ENCODE results near the gene ZNF414. TPM values are rescaled to one million over a fixed set of nuclear protein-coding genes. Genes with fewer than 3 reads are reported as not detected.

ZNF414 gene
- total and polyA plus RNA-seq, 2 of the 4 experiments (the other 2 are of a cell fraction), result 3.2 to 14.2 TPM

DNA sequence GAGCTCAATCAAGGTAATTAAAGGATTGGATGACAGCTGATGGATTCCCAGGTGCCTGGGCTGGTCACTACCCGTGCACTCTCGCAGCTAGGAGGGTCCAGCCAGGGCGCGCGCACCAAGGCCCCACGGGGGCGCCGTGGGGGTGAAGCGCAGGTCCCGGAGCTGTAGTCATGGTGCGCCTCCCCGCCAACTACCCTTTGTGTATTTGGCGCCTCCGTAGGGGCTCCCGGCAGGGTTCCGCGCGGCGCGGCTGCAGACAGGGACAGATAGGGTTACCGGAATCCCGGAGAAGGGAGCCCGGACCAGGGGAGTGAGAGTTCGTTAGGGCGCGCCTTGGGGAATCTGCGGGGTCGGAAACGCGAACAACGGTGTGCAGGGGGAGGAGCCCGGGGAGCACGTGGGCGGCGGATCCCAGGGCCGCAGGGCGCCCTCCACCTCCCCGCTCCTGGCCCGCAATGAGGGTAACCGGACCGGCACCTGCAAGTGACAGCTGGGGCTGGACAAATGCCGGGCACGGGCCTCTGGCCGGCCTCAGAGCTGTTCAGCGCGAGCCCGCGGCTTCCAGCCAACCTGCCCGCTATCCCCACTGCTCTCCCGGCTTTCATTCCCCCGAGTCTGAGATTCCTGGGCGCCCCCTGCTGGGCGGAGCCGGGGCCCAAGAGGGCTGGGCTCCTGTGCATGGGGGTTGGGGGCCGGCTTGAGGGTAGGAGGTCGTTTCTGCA is 8.1 kb downstream of the ZNF414 start (continued):
- TF ChIP-seq MXI1 (IDR thresholded peaks at IDR 0.05; ENCODE audit: borderline replicate concordance, low read depth, low read length), result peak; percentile 82; the same call in 1 of the 2 replicates

DNA sequence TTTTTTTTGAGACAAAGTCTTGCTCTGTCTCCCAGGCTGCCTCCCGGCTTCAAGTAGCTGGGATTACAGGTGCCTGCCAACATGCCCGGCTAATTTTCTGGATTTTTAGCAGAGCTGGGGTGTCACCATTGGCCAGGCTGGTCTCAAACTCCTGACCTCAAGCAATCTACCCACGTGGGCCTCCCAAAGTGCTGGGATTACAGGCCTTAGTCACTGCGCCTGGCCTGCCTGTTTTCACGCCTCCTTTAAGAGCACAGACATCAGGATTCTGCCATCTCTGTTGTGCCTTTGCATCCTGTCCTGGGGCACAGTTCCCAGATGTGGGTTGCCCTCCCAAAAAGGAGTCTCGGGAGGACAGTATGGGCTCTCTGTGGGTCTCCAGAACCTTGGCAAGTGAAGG is 9.0 kb downstream of the ZNF414 start:
- H3K18ac ChIP-seq (ENCODE audit: low read depth, low read length), result no peak overlapping the region
- H2BK5ac ChIP-seq (ENCODE audit: low read depth, low read length, poor library complexity, severe bottlenecking), result no peak overlapping the region
- H3K4me2 ChIP-seq (ENCODE audit: low read depth, low read length), result no peak overlapping the region
- H3K9ac ChIP-seq (ENCODE audit: low read depth, low read length), result no peak overlapping the region
- H3K9me3 ChIP-seq (ENCODE audit: control insufficient read depth, insufficient read depth, low read length), result no peaks in the 10 kb centered on the region
- no peak overlapping the region for H2AK5ac ChIP-seq (ENCODE audit: low read depth, low read length)
- H3K27me3 ChIP-seq (ENCODE audit: control insufficient read depth, insufficient read depth, low read length), result no peaks in the 10 kb centered on the region
- no peak overlapping the region for H2AFZ ChIP-seq (replicated peaks; ENCODE audit: low read length, poor library complexity)
- intact Hi-C loops (cut with micrococcal nuclease) (loop anchor here (5.0 kb wide), 2 partner anchors 48 to 93 kb away; partner anchors contain the start of gene MARCHF2), dilution Hi-C loops (cut with HindIII; ENCODE audit: low sequenced_read_pairs, unreplicated experiment) (no loop called here), in situ Hi-C loops (cut with MboI; ENCODE audit: low sequenced_read_pairs) (loop anchor here (5.0 kb wide), 1 partner anchor 153 kb away; no protein-coding TSS in a partner anchor)
- 100% methylated on average over 3 of the region's 6 CpGs; no CpG with 5 or more reads in 1 of the 2 experiments for WGBS, 2 experiments (ENCODE audit: extremely low coverage in 2 of 2, insufficient read length in 1 of 2)
- no peak overlapping the region for H3K56ac ChIP-seq (ENCODE audit: extremely low read depth, insufficient read depth, low read length)
- ChIA-PET CTCF (interaction anchor here (0.6 to 1.3 kb wide), 4 partner anchors 9 to 150 kb away, joined by 4 to 5 read pairs (median 4); partner anchors contain the start of gene ZNF414), POLR2A (ENCODE audit: unreplicated experiment) (interaction anchor here (0.6 to 1.2 kb wide), 2 partner anchors 9 to 86 kb away, joined by 4 to 9 read pairs; partner anchors contain the start of gene ZNF414)
- no peak overlapping the region for H4K91ac ChIP-seq (ENCODE audit: insufficient read depth, low read depth, low read length)
- no peak overlapping the region for H4K8ac ChIP-seq (ENCODE audit: low read depth in 2 of 2, low read length in 2 of 2)
- H4K5ac ChIP-seq (ENCODE audit: low read depth, low read length), result no peak overlapping the region
- no peak overlapping the region for H2BK15ac ChIP-seq (ENCODE audit: low read depth, low read length)
- no peak overlapping the region for H2BK120ac ChIP-seq (ENCODE audit: low read depth, low read length)
- no TSS peak for BruUV-seq (replicated peaks)
- H3K4me3 ChIP-seq (ENCODE audit: insufficient read depth, low read depth, low read length), result no peak overlapping the region
- H3K4me1 ChIP-seq (ENCODE audit: control insufficient read depth, insufficient read depth, low read length), result no peaks in the 10 kb centered on the region; the same call in 1 of the 2 replicates
- H2AK9ac ChIP-seq (replicated peaks; ENCODE audit: low read depth, low read length, poor library complexity), result no peak overlapping the region
- H3K79me1 ChIP-seq (ENCODE audit: low read depth in 1 of 2, low read length in 2 of 2), result no peaks in the 10 kb centered on the region; a peak in 1 of 4 replicates
- H4K20me1 ChIP-seq (ENCODE audit: insufficient read depth, low read length), result no peaks in the 10 kb centered on the region; the same call in 1 of the 2 replicates
- no peak overlapping the region for H3K4ac ChIP-seq (ENCODE audit: low read depth, low read length)
- H3K27ac ChIP-seq (ENCODE audit: insufficient read depth, low read length), result no peak overlapping the region
- no peaks in the 10 kb centered on the region for H3K36me3 ChIP-seq (ENCODE audit: control insufficient read depth, insufficient read depth, low read length)
- H3K14ac ChIP-seq (replicated peaks; ENCODE audit: low read depth, low read length), result no peak overlapping the region
- ATAC-seq (ENCODE audit: low read depth), result no peak
- no peak overlapping the region for H2BK20ac ChIP-seq (ENCODE audit: low read depth, low read length)
- no peak overlapping the region; the same call in 1 of the 2 replicates for H3K23ac ChIP-seq (ENCODE audit: low read depth, low read length)
- no peak for DNase-seq
- peaks cover 3% of the 10 kb centered on the region; the same call in 1 of the 2 replicates for H3K9me1 ChIP-seq (ENCODE audit: insufficient read depth, low read length)
- TF ChIP-seq FOS (IDR thresholded peaks at IDR 0.05; ENCODE audit: low read depth, low read length) (no peak), MAFK (IDR thresholded peaks at IDR 0.05; ENCODE audit: low read depth, low read length) (no peak), BHLHE40 (IDR thresholded peaks at IDR 0.05; ENCODE audit: low read depth, low read length) (no peak), RAD21 (IDR thresholded peaks at IDR 0.05; ENCODE audit: low read length) (no peak), POLR2A (IDR thresholded peaks at IDR 0.05; ENCODE audit: low read depth, low read length) (no peak), MXI1 (IDR thresholded peaks at IDR 0.05; ENCODE audit: borderline replicate concordance, low read depth, low read length) (no peak), SMC3 (IDR thresholded peaks at IDR 0.05; ENCODE audit: low read depth, low read length) (no peak), CHD1 (IDR thresholded peaks at IDR 0.05; ENCODE audit: low read depth, low read length) (no peak), CEBPB (IDR thresholded peaks at IDR 0.05; ENCODE audit: low read depth, low read length) (no peak)
- TF ChIP-seq, protein P1, sequence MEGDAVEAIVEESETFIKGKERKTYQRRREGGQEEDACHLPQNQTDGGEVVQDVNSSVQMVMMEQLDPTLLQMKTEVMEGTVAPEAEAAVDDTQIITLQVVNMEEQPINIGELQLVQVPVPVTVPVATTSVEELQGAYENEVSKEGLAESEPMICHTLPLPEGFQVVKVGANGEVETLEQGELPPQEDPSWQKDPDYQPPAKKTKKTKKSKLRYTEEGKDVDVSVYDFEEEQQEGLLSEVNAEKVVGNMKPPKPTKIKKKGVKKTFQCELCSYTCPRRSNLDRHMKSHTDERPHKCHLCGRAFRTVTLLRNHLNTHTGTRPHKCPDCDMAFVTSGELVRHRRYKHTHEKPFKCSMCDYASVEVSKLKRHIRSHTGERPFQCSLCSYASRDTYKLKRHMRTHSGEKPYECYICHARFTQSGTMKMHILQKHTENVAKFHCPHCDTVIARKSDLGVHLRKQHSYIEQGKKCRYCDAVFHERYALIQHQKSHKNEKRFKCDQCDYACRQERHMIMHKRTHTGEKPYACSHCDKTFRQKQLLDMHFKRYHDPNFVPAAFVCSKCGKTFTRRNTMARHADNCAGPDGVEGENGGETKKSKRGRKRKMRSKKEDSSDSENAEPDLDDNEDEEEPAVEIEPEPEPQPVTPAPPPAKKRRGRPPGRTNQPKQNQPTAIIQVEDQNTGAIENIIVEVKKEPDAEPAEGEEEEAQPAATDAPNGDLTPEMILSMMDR (conservative IDR thresholded peaks at IDR 0.05; ENCODE audit: low read depth, low read length), result no peak
- TF ChIP-seq, protein P2, sequence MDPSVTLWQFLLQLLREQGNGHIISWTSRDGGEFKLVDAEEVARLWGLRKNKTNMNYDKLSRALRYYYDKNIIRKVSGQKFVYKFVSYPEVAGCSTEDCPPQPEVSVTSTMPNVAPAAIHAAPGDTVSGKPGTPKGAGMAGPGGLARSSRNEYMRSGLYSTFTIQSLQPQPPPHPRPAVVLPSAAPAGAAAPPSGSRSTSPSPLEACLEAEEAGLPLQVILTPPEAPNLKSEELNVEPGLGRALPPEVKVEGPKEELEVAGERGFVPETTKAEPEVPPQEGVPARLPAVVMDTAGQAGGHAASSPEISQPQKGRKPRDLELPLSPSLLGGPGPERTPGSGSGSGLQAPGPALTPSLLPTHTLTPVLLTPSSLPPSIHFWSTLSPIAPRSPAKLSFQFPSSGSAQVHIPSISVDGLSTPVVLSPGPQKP (IDR thresholded peaks at IDR 0.05; ENCODE audit: borderline replicate concordance, low read depth, low read length), result no peak
- TF ChIP-seq, protein P3, sequence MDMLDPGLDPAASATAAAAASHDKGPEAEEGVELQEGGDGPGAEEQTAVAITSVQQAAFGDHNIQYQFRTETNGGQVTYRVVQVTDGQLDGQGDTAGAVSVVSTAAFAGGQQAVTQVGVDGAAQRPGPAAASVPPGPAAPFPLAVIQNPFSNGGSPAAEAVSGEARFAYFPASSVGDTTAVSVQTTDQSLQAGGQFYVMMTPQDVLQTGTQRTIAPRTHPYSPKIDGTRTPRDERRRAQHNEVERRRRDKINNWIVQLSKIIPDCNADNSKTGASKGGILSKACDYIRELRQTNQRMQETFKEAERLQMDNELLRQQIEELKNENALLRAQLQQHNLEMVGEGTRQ (IDR thresholded peaks at IDR 0.05; ENCODE audit: low read depth, low read length), result no peak

All from IMR-90 (cell line).